HG03159 (cell line): ENCODE measurements around the gene THAP3.

Source experiments
- ATAC-seq: cut with Tn5 transposase; IDR thresholded peaks from one replicate; pipeline ENCODE4 v1.9.1; 2021; ENCODE audit warnings: mild to moderate bottlenecking, moderate library complexity; ENCODE audit not compliant: unreplicated experiment

The THAP3 gene

GRCh38 chr1:6666696-6667095 lies 42.0 kb downstream of the THAP3 start:
- no peak for ATAC-seq

GRCh38 chr1:6667139-6667538 lies 42.5 kb downstream of the THAP3 start:
- no peak for ATAC-seq

DNA sequence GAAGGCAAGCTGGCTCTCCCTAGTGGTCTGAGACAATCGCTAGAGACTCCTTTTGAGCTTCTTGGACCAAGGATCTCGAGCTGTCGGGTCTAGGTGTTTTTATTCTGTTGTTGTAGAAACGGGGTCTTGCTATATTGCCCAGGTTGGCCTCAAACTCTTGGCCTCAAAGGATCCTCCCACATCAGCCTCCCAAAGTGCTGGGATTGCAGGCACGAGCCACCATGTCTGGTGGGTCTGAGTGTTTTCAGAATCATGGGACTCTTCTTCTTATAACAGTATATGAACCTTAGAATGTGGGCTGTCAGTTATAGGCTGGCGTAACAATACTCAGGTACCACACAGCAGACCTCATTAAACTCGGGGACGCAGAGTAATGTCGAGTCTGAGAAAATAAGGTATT lies 43.8 kb downstream of the THAP3 start:
- ATAC-seq, result no peak

- ATAC-seq, result no peak
These were observed 47.9 kb downstream of the THAP3 start for GRCh38 chr1:6672558-6672957.

- no peak for ATAC-seq
These were observed 49.2 kb downstream of the THAP3 start for GRCh38 chr1:6673816-6674398.

GRCh38 chr1:6674771-6675170 lies 50.1 kb downstream of the THAP3 start:
- no peak for ATAC-seq

- ATAC-seq, result no peak
These were observed 51.3 kb downstream of the THAP3 start for GRCh38 chr1:6675941-6676340.
